HCT116 (cell line): Measurements from ENCODE around the gene DRC7. TPM values are rescaled to one million over a fixed set of nuclear protein-coding genes. Genes with fewer than 3 reads are reported as not detected.

Source experiments
- ATAC-seq: fragments of 200-7000 bp; cut with Tn5 transposase; 2 replicates; pipeline ENCODE4 v1.9.1; 2020; ENCODE audit warnings: mild to moderate bottlenecking, moderate library complexity
- BruUV-seq: library from RNA; stranded (reverse); fragments of 400-500 nt; replicated peaks from 2 replicates; lab custom pipeline; 2021; lab: Mats Ljungman, UMichigan
- CTCF ChIA-PET: fragments of 300-600 bp; sonication (Branson Sonifier 250); formaldehyde crosslinking; loops from one replicate; lab custom pipeline; 2021; ENCODE audit warnings: antibody characterized with exemption; lab: Charles Lee
- POLR2A ChIA-PET: fragments of 300-600, 350-600 bp; sonication (Branson Sonifier 250); formaldehyde crosslinking; loops from one replicate; lab custom pipeline; 2021; ENCODE audit warnings: antibody characterized with exemption; lab: Charles Lee
- RAD21 ChIA-PET, 2 experiments: fragments of 300-600 bp; sonication (Branson Sonifier 250); formaldehyde crosslinking; loops; one replicate each; lab custom pipeline; 2023; ENCODE audit warnings: low total read pairs in 2 of 2; ENCODE audit not compliant: uncharacterized antibody in 2 of 2, unreplicated experiment in 2 of 2, low non-redundant PET in 1 of 2; lab: Charles Lee
- DNase-seq: peaks from one replicate; pipeline ENCODE4 v3.0.0-alpha.2; 2010; ENCODE audit warnings: low read depth, low spot score
- H2AFZ ChIP-seq: fragments of 200-600 bp; shearing (Covaris generic), sonication (generic); 2 replicates; pipeline ENCODE4 v1.6.1; 2017; ENCODE audit warnings: low read depth, mixed run types, mixed read lengths, antibody characterized with exemption, low read length; ENCODE audit not compliant: poor library complexity, severe bottlenecking
- H3K27ac ChIP-seq: 2 replicates; pipeline ENCODE4 v1.5.1; 2012; ENCODE audit warnings: low read depth, low read length
- H3K27me3 ChIP-seq: fragments of 200-600 bp; sonication (generic); 2 replicates; pipeline ENCODE4 v1.6.1; 2016; ENCODE audit warnings: mixed run types, low read length, mixed read lengths; ENCODE audit not compliant: insufficient read depth
- H3K36me3 ChIP-seq, 2 experiments: fragments of 200-500 bp in 1 of 2; fragments of 200-600 bp in 1 of 2; sonication (Bioruptor generic) in 1 of 2; sonication (generic) in 1 of 2; 2 replicates each; pipeline versions ENCODE4 v1.5.1 to v1.6.1; 2014 to 2016; ENCODE audit warnings: low read length in 2 of 2, inconsistent platforms in 1 of 2, mixed read lengths in 1 of 2, mixed run types in 1 of 2; ENCODE audit not compliant: insufficient read depth in 2 of 2, control insufficient read depth in 1 of 2
- H3K4me1 ChIP-seq, 2 experiments: fragments of 200-600 bp in 1 of 2; sonication (generic) in 1 of 2; 2 replicates each; pipeline versions ENCODE4 v1.5.1 to v1.6.1; 2012 to 2017; ENCODE audit warnings: low read length in 2 of 2, inconsistent platforms in 1 of 2, mild to moderate bottlenecking in 1 of 2, mixed read lengths in 1 of 2, mixed run types in 1 of 2, moderate library complexity in 1 of 2; ENCODE audit not compliant: insufficient read depth in 2 of 2, control insufficient read depth in 1 of 2
- H3K4me2 ChIP-seq: fragments of 200-600 bp; sonication (generic); 2 replicates; pipeline ENCODE4 v1.6.1; 2017; ENCODE audit warnings: mixed run types, low read length, mixed read lengths
- H3K4me3 ChIP-seq, 2 experiments: fragments of 200-600 bp in 1 of 2; sonication (generic) in 1 of 2; replicated peaks in 1 of 2; 2 replicates each; pipeline ENCODE4 v1.5.1; 2011 to 2016; ENCODE audit warnings: low read length in 2 of 2, control low read depth in 1 of 2, low read depth in 1 of 2, mild to moderate bottlenecking in 1 of 2, mixed read lengths in 1 of 2, mixed run types in 1 of 2
- H3K79me2 ChIP-seq: fragments of 200-600 bp; sonication (generic); 2 replicates; pipeline ENCODE4 v1.6.1; 2017; ENCODE audit warnings: mild to moderate bottlenecking, mixed run types, low read length, moderate library complexity, mixed read lengths; ENCODE audit not compliant: insufficient read depth
- H3K9ac ChIP-seq: fragments of 200-600 bp; sonication (generic); 2 replicates; pipeline ENCODE4 v1.6.1; 2016; ENCODE audit warnings: low read length, mixed read lengths
- H3K9me2 ChIP-seq: fragments of 200-600 bp; sonication (generic), shearing (Covaris generic); 2 replicates; pipeline ENCODE4 v1.6.1; 2017; ENCODE audit warnings: mixed run types, mild to moderate bottlenecking, moderate library complexity; ENCODE audit not compliant: insufficient read depth
- H3K9me3 ChIP-seq, 2 experiments: fragments of 200-500 bp in 1 of 2; fragments of 200-600 bp in 1 of 2; sonication (Bioruptor generic) in 1 of 2; sonication (generic) in 1 of 2; 2 replicates each; pipeline ENCODE4 v1.6.1; 2014 to 2017; ENCODE audit warnings: low read length in 2 of 2, mixed read lengths in 2 of 2, inconsistent platforms in 1 of 2, low read depth in 1 of 2, mild to moderate bottlenecking in 1 of 2, mixed run types in 1 of 2, moderate library complexity in 1 of 2; ENCODE audit not compliant: control insufficient read depth in 1 of 2, insufficient read depth in 1 of 2
- H4K20me1 ChIP-seq: fragments of 200-600 bp; sonication (generic), shearing (Covaris generic); 2 replicates; pipeline ENCODE4 v1.6.1; 2017; ENCODE audit warnings: mixed run types, mild to moderate bottlenecking, moderate library complexity; ENCODE audit not compliant: insufficient read depth
- ATF3 ChIP-seq: IDR thresholded peaks from 2 replicates; pipeline ENCODE4 v1.6.1; 2012
- EZH2phosphoT487 ChIP-seq: fragments of 200-600 bp; IDR thresholded peaks from 2 replicates; pipeline ENCODE4 v1.6.1; 2018; ENCODE audit warnings: antibody characterized with exemption, borderline replicate concordance
- POLR2AphosphoS5 ChIP-seq: IDR thresholded peaks from 2 replicates; pipeline ENCODE4 v1.6.1; 2011; ENCODE audit warnings: mild to moderate bottlenecking, low read depth, low read length, moderate library complexity
- REST ChIP-seq: IDR thresholded peaks from 2 replicates; pipeline ENCODE4 v1.6.1; 2012; ENCODE audit warnings: low read depth
- SP1 ChIP-seq: IDR thresholded peaks from 2 replicates; pipeline ENCODE4 v1.6.1; 2012; ENCODE audit warnings: low read depth
- ZNF274 ChIP-seq: fragments of 200-500 bp; sonication (Bioruptor generic); IDR thresholded peaks from 2 replicates; pipeline ENCODE4 v1.6.1; 2014; ENCODE audit warnings: mild to moderate bottlenecking, low read depth, low read length, inconsistent platforms
- intact Hi-C: fragments of 100-400 bp; cut with micrococcal nuclease; formaldehyde crosslinking; loops from 2 replicates; pipeline ENCODE4 v1.10.0; 2022
- total RNA-seq: library from RNA; stranded (reverse); gene quantifications from one replicate; pipeline ENCODE4 v1.2.1, GENCODE V29; 2021; ENCODE audit not compliant: unreplicated experiment

DRC7 gene
- total RNA-seq, 1 experiment from 2014 or later, result 0.91 TPM

- Histone ChIP-seq H3K79me2 (no peaks in the 10 kb centered on the region), H3K4me1 (no peaks in the 10 kb centered on the region), H3K4me2 (no peak overlapping the region), H3K27me3 (no peaks in the 10 kb centered on the region), H3K9me2 (no peaks in the 10 kb centered on the region), H4K20me1 (no peaks in the 10 kb centered on the region), H3K9me3 (no peaks in the 10 kb centered on the region), H3K9ac (no peak overlapping the region), H2AFZ (no peak overlapping the region), H3K36me3 (no peaks in the 10 kb centered on the region), H3K4me3 (no peak overlapping the region), H3K27ac (no peak overlapping the region)
- intact Hi-C loops, result no loop called here
- no peak for ATAC-seq
- no TSS peak for BruUV-seq
- CTCF ChIA-PET, result no interaction called here
- TF ChIP-seq ZNF274 (no peak), POLR2AphosphoS5 (no peak), EZH2phosphoT487 (no peak), ATF3 (no peak), REST (no peak), SP1 (no peak)
- TF ChIP-seq, all 23 proteins: peak for 0
- DNase-seq, result no peak
- POLR2A ChIA-PET, result no interaction called here
- RAD21 ChIA-PET, result no interaction called here
Observed at GRCh38 chr16:57685633-57686032, 9.0 kb upstream of the DRC7 start.
